Mesendoderm (in vitro differentiated cells): ENCODE data around the gene TMED4.
"Not testable (repeated sequence)": the region's sequence is repeated elsewhere in the genome, so short reads cannot be mapped to it uniquely, and the experiment has no call there.

ENCODE experiments used
- DNase-seq: peaks from one replicate; pipeline ENCODE4 v3.0.0; 2013
- H2AK5ac ChIP-seq: 2 replicates; pipeline ENCODE4 v1.6.1; 2013; ENCODE audit warnings: low read length, inconsistent platforms
- H2BK120ac ChIP-seq: 2 replicates; pipeline ENCODE4 v1.6.1; 2013; ENCODE audit warnings: low read depth, mild to moderate bottlenecking, low read length, moderate library complexity, mixed read lengths
- H2BK15ac ChIP-seq: replicated peaks from 2 replicates; pipeline ENCODE4 v1.6.1; 2013; ENCODE audit warnings: low read depth, mild to moderate bottlenecking, moderate library complexity
- H2BK5ac ChIP-seq: 2 replicates; pipeline ENCODE4 v1.6.1; 2013; ENCODE audit warnings: low read length, inconsistent platforms
- H3K18ac ChIP-seq: 2 replicates; pipeline ENCODE4 v1.6.1; 2013; ENCODE audit warnings: mild to moderate bottlenecking, low read length, mixed read lengths
- H3K23ac ChIP-seq: one replicate; pipeline ENCODE4 v1.6.1; 2013; ENCODE audit warnings: low read length
- H3K27ac ChIP-seq: 2 replicates; pipeline ENCODE4 v1.5.1; 2013; ENCODE audit warnings: low read depth, mild to moderate bottlenecking, inconsistent platforms, low read length, moderate library complexity
- H3K27me3 ChIP-seq: 2 replicates; pipeline ENCODE4 v1.6.1; 2013; ENCODE audit warnings: low read length, control low read depth, mild to moderate bottlenecking, inconsistent platforms; ENCODE audit not compliant: insufficient read depth, poor library complexity
- H3K36me3 ChIP-seq: 2 replicates; pipeline ENCODE4 v1.6.1; 2013; ENCODE audit warnings: low read length, inconsistent platforms; ENCODE audit not compliant: control insufficient read depth, insufficient read depth
- H3K4ac ChIP-seq: one replicate; pipeline ENCODE4 v1.6.1; 2013; ENCODE audit warnings: low read depth, mild to moderate bottlenecking, low read length, moderate library complexity
- H3K4me1 ChIP-seq: 2 replicates; pipeline ENCODE4 v1.6.1; 2013; ENCODE audit warnings: low read depth, low read length, inconsistent platforms; ENCODE audit not compliant: control insufficient read depth
- H3K4me2 ChIP-seq: 2 replicates; pipeline ENCODE4 v1.6.1; 2013; ENCODE audit warnings: low read length
- H3K4me3 ChIP-seq: 2 replicates; pipeline ENCODE4 v1.5.1; 2013; ENCODE audit warnings: mild to moderate bottlenecking, low read length
- H3K56ac ChIP-seq: one replicate; pipeline ENCODE4 v1.6.1; 2013; ENCODE audit warnings: low read length
- H3K79me1 ChIP-seq: 2 replicates; pipeline ENCODE4 v1.6.1; 2013; ENCODE audit warnings: low read length, inconsistent platforms
- H3K79me2 ChIP-seq: 2 replicates; pipeline ENCODE4 v1.6.1; 2013; ENCODE audit warnings: mild to moderate bottlenecking, low read length; ENCODE audit not compliant: control insufficient read depth, insufficient read depth
- H3K9ac ChIP-seq: 2 replicates; pipeline ENCODE4 v1.6.1; 2013; ENCODE audit warnings: low read length, inconsistent platforms
- H4K5ac ChIP-seq: one replicate; pipeline ENCODE4 v1.6.1; 2013; ENCODE audit warnings: low read length
- H4K8ac ChIP-seq: one replicate; pipeline ENCODE4 v1.6.1; 2013; ENCODE audit warnings: low read depth, mild to moderate bottlenecking, control low read depth, low read length, moderate library complexity
- WGBS: extraction: QIAGEN DNeasy Blood & Tissue Kit; methylation state at CpG from one replicate; pipeline ENCODE4 v1.1.7; 2013; ENCODE audit warnings: low lambda C conversion rate, missing lambda C conversion rate; ENCODE audit not compliant: insufficient coverage; ENCODE audit errors: extremely low coverage; 5-methylcytosine and 5-hydroxymethylcytosine counted together

Gene TMED4

GRCh38 chr7:44555350-44555749 is 26.7 kb downstream of the TMED4 start:
- WGBS: no CpG with 5 or more reads among the region's 2 CpGs
- no peak overlapping the region for H3K4me3 ChIP-seq
- H2BK5ac ChIP-seq: no peak overlapping the region

DNA sequence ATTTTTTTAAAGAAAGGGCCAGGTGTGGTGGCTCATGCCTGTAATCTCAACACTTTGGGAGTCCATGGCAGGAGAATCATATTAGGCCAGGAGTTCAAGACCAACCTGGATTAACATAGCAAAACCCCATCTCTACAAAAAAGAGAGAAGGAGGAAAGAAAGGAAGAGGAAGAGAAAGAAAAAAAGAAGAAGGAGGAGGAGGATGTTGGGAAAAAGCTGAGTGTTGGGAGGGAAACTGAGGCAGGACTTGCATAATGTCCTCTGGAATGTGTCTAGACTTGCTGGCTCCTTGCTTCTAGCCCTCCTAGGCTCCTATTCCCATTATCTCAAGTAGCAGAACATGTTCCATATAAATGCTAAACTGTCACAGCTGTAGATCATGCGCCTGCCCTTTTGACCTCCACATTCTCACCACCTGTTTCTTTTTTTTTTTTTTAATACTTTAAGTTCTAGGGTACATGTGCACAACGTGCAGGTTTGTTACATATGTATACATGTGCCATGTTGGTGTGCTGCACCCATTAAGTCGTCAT is 29.5 kb downstream of the TMED4 start:
- H3K27ac ChIP-seq, H3K4ac ChIP-seq, H2BK120ac ChIP-seq, H3K79me2 ChIP-seq, H2AK5ac ChIP-seq, H3K18ac ChIP-seq, H3K36me3 ChIP-seq, H3K23ac ChIP-seq, H3K4me2 ChIP-seq, H3K4me3 ChIP-seq, H4K8ac ChIP-seq, DNase-seq, H3K27me3 ChIP-seq, H4K5ac ChIP-seq, H2BK15ac ChIP-seq, H3K56ac ChIP-seq, H2BK5ac ChIP-seq, H3K79me1 ChIP-seq, H3K4me1 ChIP-seq, H3K9ac ChIP-seq: not testable (repeated sequence)
- WGBS: no CpG with 5 or more reads among the region's 3 CpGs

More at GRCh38 chr7:44555350-44555749, 26.7 kb downstream of the TMED4 start:
- no peak overlapping the region for H4K5ac ChIP-seq
- H2AK5ac ChIP-seq: no peak overlapping the region
- H3K9ac ChIP-seq: no peak overlapping the region
- no peak overlapping the region for H3K27ac ChIP-seq
- H4K8ac ChIP-seq: no peak overlapping the region
- no peak overlapping the region for H2BK15ac ChIP-seq
- H3K27me3 ChIP-seq: no peaks in the 10 kb centered on the region
- no peak overlapping the region for H3K56ac ChIP-seq
- no peak overlapping the region for H3K18ac ChIP-seq
- no peaks in the 10 kb centered on the region for H3K36me3 ChIP-seq
- no peaks in the 10 kb centered on the region for H3K4me1 ChIP-seq
- no peak overlapping the region for H3K4me2 ChIP-seq
- DNase-seq: no peak
- no peaks in the 10 kb centered on the region for H3K79me2 ChIP-seq
- no peak overlapping the region for H3K23ac ChIP-seq
- H3K4ac ChIP-seq: no peak overlapping the region
- no peak overlapping the region for H2BK120ac ChIP-seq
- no peaks in the 10 kb centered on the region for H3K79me1 ChIP-seq

DNA sequence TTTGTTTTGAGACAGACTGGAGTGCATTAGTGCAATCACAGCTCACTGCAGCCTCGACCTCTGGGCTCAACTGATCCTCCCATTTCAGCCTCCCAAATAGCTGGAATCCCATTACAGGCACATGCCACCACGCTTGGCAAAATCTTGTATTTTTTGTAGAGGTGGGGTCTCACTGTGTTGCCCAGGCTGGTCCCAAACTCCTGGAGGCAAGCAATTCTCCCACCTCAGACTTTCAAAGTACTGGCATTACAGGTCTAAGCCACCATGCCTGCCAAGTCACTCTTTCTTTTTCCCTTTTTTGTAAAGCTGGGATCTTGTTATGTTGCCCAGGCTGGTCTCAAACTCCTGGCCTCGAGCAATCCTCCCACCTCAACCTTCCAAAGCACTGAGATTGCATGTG is 32.6 kb downstream of the TMED4 start:
- Histone ChIP-seq H3K4me2 (no peak overlapping the region), H4K5ac (no peak overlapping the region), H3K9ac (no peak overlapping the region), H2BK15ac (no peak overlapping the region), H3K27me3 (no peaks in the 10 kb centered on the region), H3K36me3 (no peaks in the 10 kb centered on the region), H2BK120ac (no peak overlapping the region), H3K79me2 (no peaks in the 10 kb centered on the region), H3K79me1 (no peaks in the 10 kb centered on the region), H3K23ac (no peak overlapping the region), H3K27ac (no peak overlapping the region), H2BK5ac (no peak overlapping the region), H2AK5ac (no peak overlapping the region), H4K8ac (no peak overlapping the region), H3K4me3 (no peak overlapping the region), H3K4ac (no peak overlapping the region), H3K56ac (no peak overlapping the region), H3K4me1 (no peaks in the 10 kb centered on the region), H3K18ac (no peak overlapping the region)
- DNase-seq: no peak
- WGBS: no CpG with 5 or more reads among the region's 3 CpGs

DNA sequence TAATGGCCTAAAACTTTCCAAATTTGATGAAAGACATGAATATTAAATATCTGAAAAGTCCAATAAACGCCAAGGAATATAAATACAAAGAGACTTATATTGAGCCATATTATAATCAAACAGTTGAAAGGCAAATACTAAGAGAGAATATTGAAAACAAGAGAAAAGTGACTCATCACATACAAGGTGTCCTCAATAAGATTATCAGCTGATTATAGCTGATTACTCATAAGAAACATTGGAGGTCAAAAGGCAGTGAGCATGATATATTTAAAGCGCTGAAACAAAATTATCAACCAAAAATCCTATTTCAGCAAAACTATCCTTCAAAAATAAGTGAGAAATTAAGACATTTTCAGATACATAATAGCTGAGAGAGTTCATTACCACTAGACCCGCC is 33.1 kb downstream of the TMED4 start:
- H3K79me1 ChIP-seq: no peaks in the 10 kb centered on the region
- no peak overlapping the region for H2AK5ac ChIP-seq
- no peak overlapping the region for H3K4me3 ChIP-seq
- no peak overlapping the region for H3K4me2 ChIP-seq
- no peak overlapping the region for H2BK15ac ChIP-seq
- H4K5ac ChIP-seq: no peak overlapping the region
- no CpG with 5 or more reads among the region's 3 CpGs for WGBS
- H3K18ac ChIP-seq: no peak overlapping the region
- no peak overlapping the region for H2BK5ac ChIP-seq
- no peak overlapping the region for H2BK120ac ChIP-seq
- no peak overlapping the region for H3K56ac ChIP-seq
- no peaks in the 10 kb centered on the region for H3K36me3 ChIP-seq
- no peak overlapping the region for H4K8ac ChIP-seq
- no peaks in the 10 kb centered on the region for H3K4me1 ChIP-seq
- H3K9ac ChIP-seq: no peak overlapping the region
- no peaks in the 10 kb centered on the region for H3K27me3 ChIP-seq
- H3K79me2 ChIP-seq: no peaks in the 10 kb centered on the region
- DNase-seq: no peak
- H3K4ac ChIP-seq: no peak overlapping the region
- H3K27ac ChIP-seq: no peak overlapping the region
- no peak overlapping the region for H3K23ac ChIP-seq

DNA sequence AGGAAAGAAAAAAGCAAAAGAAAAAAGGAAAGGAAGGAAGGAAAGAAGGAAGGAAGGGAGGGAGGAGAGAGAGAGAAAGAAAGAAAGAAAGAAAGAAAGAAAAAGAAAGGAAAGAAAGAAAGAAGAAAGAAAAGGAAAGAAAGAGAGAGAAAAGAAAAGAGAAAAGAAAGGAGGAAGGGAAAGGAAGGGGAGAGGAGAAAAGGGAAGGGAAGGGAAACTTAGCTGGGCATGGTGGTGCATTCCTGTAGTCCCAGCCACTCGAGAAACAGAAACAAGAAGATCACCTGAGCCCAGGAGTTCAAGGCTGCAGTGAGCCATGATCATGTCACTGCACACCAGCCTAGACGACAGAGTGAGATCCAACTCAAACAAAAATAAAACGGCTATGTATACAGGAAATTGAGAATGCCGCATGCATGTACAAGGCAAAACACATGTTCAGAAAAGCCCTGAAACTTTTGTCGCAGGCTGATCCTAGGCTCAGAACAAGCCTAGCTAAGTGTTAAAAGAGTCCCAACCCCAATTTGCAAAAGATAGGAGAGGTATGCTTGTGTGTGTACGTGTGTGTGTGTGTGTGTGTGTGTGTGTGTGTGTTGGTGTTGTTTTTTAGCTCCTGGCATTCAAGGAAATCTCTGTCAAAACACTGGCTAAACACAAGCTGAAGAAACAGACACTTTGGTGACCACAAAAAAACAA is 34.3 kb downstream of the TMED4 start:
- no peaks in the 10 kb centered on the region for H3K79me1 ChIP-seq
- no peak overlapping the region for H3K56ac ChIP-seq
- H3K23ac ChIP-seq: no peak overlapping the region
- H4K8ac ChIP-seq: no peak overlapping the region
- no peak for DNase-seq
- no peaks in the 10 kb centered on the region for H3K4me1 ChIP-seq
- H3K18ac ChIP-seq: no peak overlapping the region
- H3K36me3 ChIP-seq: no peaks in the 10 kb centered on the region
- H2BK15ac ChIP-seq: no peak overlapping the region
- WGBS: no CpG with 5 or more reads among the region's 6 CpGs
- no peak overlapping the region for H3K9ac ChIP-seq
- no peak overlapping the region for H3K4ac ChIP-seq
- H3K4me2 ChIP-seq: no peak overlapping the region
- no peak overlapping the region for H2BK5ac ChIP-seq
- H2BK120ac ChIP-seq: no peak overlapping the region
- no peaks in the 10 kb centered on the region for H3K27me3 ChIP-seq
- no peak overlapping the region for H4K5ac ChIP-seq
- H3K4me3 ChIP-seq: no peak overlapping the region
- H3K27ac ChIP-seq: no peak overlapping the region
- H2AK5ac ChIP-seq: no peak overlapping the region
- H3K79me2 ChIP-seq: no peaks in the 10 kb centered on the region
